T-cell (primary cell): ENCODE results near the gene C6orf120. TPM values are rescaled to one million over a fixed set of nuclear protein-coding genes. Genes with fewer than 3 reads are reported as not detected.

Source experiments
- ATAC-seq, 4 experiments: fragments of 200-7000 bp in 3 of 4; fragments of 150-1000 bp in 1 of 4; cut with Tn5 transposase; replicated peaks in 1 of 4; 1 replicate in 3 of 4; 2 replicates in 1 of 4; pipeline ENCODE4 v1.10.0; 2021; ENCODE audit warnings: moderate library complexity in 3 of 4, mild to moderate bottlenecking in 2 of 4, moderate number of reproducible peaks in 1 of 4
- CTCF ChIA-PET, 2 donors: fragments of 300-600 bp; sonication (Branson Sonifier 250); formaldehyde crosslinking; loops; one replicate each; lab custom pipeline; 2022; ENCODE audit warnings: antibody characterized with exemption in 2 of 2; lab: Charles Lee
- POLR2A ChIA-PET, 2 donors: fragments of 300-600 bp; sonication (Branson Sonifier 250); formaldehyde crosslinking; loops; one replicate each; lab custom pipeline; 2022; ENCODE audit warnings: antibody characterized with exemption in 2 of 2; lab: Charles Lee
- DNase-seq, 35 experiments: peaks; one replicate each; pipeline versions ENCODE4 v3.0.0 to v3.0.0-alpha.2; 2013 to 2023
- H3K27ac ChIP-seq: one replicate; pipeline ENCODE4 v1.5.1; 2013; ENCODE audit warnings: low read length
- H3K27me3 ChIP-seq, 2 experiments: replicated peaks in 1 of 2; 1 replicate in 1 of 2; 2 replicates in 1 of 2; pipeline versions ENCODE4 v1.6.1 to v1.7.0; 2013; ENCODE audit warnings: low read length in 1 of 2, mixed read lengths in 1 of 2; ENCODE audit not compliant: control insufficient read depth in 2 of 2, insufficient read depth in 2 of 2; ENCODE audit errors: extremely low read depth in 1 of 2
- H3K36me3 ChIP-seq, 2 donors: 1 replicate in 1 of 2; 2 replicates in 1 of 2; pipeline versions ENCODE4 v1.6.1 to v1.7.0; 2013; ENCODE audit warnings: low read length in 1 of 2; ENCODE audit not compliant: control insufficient read depth in 2 of 2, insufficient read depth in 1 of 2; ENCODE audit errors: extremely low read depth in 1 of 2
- H3K4me1 ChIP-seq, 2 experiments: 1 replicate in 1 of 2; 2 replicates in 1 of 2; pipeline versions ENCODE4 v1.6.1 to v1.7.0; 2013; ENCODE audit warnings: low read length in 2 of 2, mixed read lengths in 1 of 2; ENCODE audit not compliant: insufficient read depth in 2 of 2, control insufficient read depth in 1 of 2; ENCODE audit errors: extremely low read depth in 1 of 2
- H3K4me3 ChIP-seq, 2 donors: 1 replicate in 1 of 2; 2 replicates in 1 of 2; pipeline versions ENCODE4 v1.5.1 to v1.7.0; 2013; ENCODE audit warnings: mild to moderate bottlenecking in 2 of 2, low read length in 1 of 2, moderate library complexity in 1 of 2; ENCODE audit not compliant: control insufficient read depth in 1 of 2; ENCODE audit errors: extremely low read depth in 1 of 2
- H3K9me3 ChIP-seq: 2 replicates; pipeline ENCODE4 v1.7.0; 2013
- H3K27ac Mint-ChIP-seq, 2 donors: one replicate each; pipeline ENCODE4 v1.8.0; 2020 to 2021; ENCODE audit warnings: mild to moderate bottlenecking in 2 of 2, mixed read lengths in 2 of 2
- H3K27me3 Mint-ChIP-seq, 2 donors: one replicate each; pipeline ENCODE4 v1.8.0; 2021 to 2022; ENCODE audit warnings: mixed read lengths in 2 of 2
- H3K36me3 Mint-ChIP-seq: one replicate; pipeline ENCODE4 v1.8.0; 2021; ENCODE audit warnings: mixed read lengths
- H3K4me1 Mint-ChIP-seq, 3 donors: one replicate each; pipeline ENCODE4 v1.8.0; 2020 to 2022; ENCODE audit warnings: mixed read lengths in 3 of 3, mild to moderate bottlenecking in 1 of 3
- H3K4me3 Mint-ChIP-seq, 3 donors: one replicate each; pipeline ENCODE4 v1.8.0; 2020 to 2022; ENCODE audit warnings: mild to moderate bottlenecking in 3 of 3, mixed read lengths in 3 of 3, moderate library complexity in 3 of 3
- H3K9me3 Mint-ChIP-seq, 3 donors: one replicate each; pipeline ENCODE4 v1.8.0; 2020 to 2022; ENCODE audit warnings: mixed read lengths in 3 of 3
- WGBS: methylation state at CpG from one replicate; pipeline ENCODE4 v1.1.5; 2013; ENCODE audit warnings: missing lambda C conversion rate; ENCODE audit not compliant: insufficient coverage; 5-methylcytosine and 5-hydroxymethylcytosine counted together
- total RNA-seq, 35 experiments: library from RNA in 6 of 35; stranded (reverse) in 6 of 35; fragments of 120-200 nt in 1 of 35; gene quantifications; one replicate each; pipeline versions ENCODE4 v1.2.1 to v1.2.4 and lab custom pipeline; 2013 to 2026

C6orf120 gene
- total RNA-seq, 5 donors from 2014 or later (not counting 1 experiment from before 2014, with no cell fraction given): 17.6 to 30.7 (median 26.2) TPM

GRCh38 chr6:169714595-169714994 is 12.7 kb downstream of the C6orf120 start:
- H3K4me3 ChIP-seq: no peak overlapping the region
- H3K36me3 ChIP-seq: peaks cover 0 to 58% of the 10 kb centered on the region in 2 donors
- 96% methylated on average over 4 of the region's 9 CpGs for WGBS
- Mint-ChIP-seq H3K27ac (no peak overlapping the region), H3K9me3 (no peaks in the 10 kb centered on the region), H3K4me3 (no peak overlapping the region), H3K36me3 (peaks cover 48% of the 10 kb centered on the region), H3K27me3 (no peaks in the 10 kb centered on the region), H3K4me1 (peaks cover 23 to 30% (median 26%) of the 10 kb centered on the region in 3 donors)
- POLR2A ChIA-PET: interaction anchor here in 1 of 2 donors (1.0 kb wide), 1 partner anchor 10 kb away, joined by 4 read pairs; no protein-coding TSS in a partner anchor
- ATAC-seq (no peak), DNase-seq (no peak)
- no peaks in the 10 kb centered on the region for H3K27me3 ChIP-seq
- H3K9me3 ChIP-seq: no peaks in the 10 kb centered on the region
- peaks cover 0 to 3% of the 10 kb centered on the region in 2 experiments for H3K4me1 ChIP-seq
- no peak overlapping the region for H3K27ac ChIP-seq
- CTCF ChIA-PET: no interaction called here

- ATAC-seq (no peak), DNase-seq (no peak)
- ChIA-PET POLR2A (interaction anchor here (1.0 to 1.2 kb wide), 2 partner anchors 9 to 16 kb away, joined by 3 read pairs; no protein-coding TSS in a partner anchor), CTCF (interaction anchor here in 1 of 2 donors (1.2 kb wide), 1 partner anchor 9 kb away, joined by 6 read pairs; no protein-coding TSS in a partner anchor)
- H3K27ac ChIP-seq: no peak overlapping the region
- Mint-ChIP-seq H3K4me1 (peaks cover 47 to 58% (median 49%) of the 10 kb centered on the region in 3 donors), H3K27ac (peak overlapping the region; percentile 66 to 80), H3K9me3 (no peaks in the 10 kb centered on the region), H3K27me3 (no peaks in the 10 kb centered on the region), H3K4me3 (no peak overlapping the region), H3K36me3 (peaks cover 33% of the 10 kb centered on the region)
- no peak overlapping the region for H3K4me3 ChIP-seq
- H3K36me3 ChIP-seq: peaks cover 0 to 27% of the 10 kb centered on the region in 2 donors
- no peaks in the 10 kb centered on the region for H3K9me3 ChIP-seq
- no peaks in the 10 kb centered on the region for H3K27me3 ChIP-seq
- no CpG with 5 or more reads among the region's 4 CpGs for WGBS
- peaks cover 5 to 14% of the 10 kb centered on the region in 2 experiments for H3K4me1 ChIP-seq
Measured at GRCh38 chr6:169719117-169719516, 17.2 kb downstream of the C6orf120 start.

- CTCF ChIA-PET: interaction anchor here in 1 of 2 donors (0.7 to 1.2 kb wide), 2 partner anchors 10 to 14 kb away, joined by 5 to 6 read pairs; no protein-coding TSS in a partner anchor
- WGBS: 100% methylated on average over 3 of the region's 3 CpGs
- peak overlapping the region; percentile 26 for H3K27ac ChIP-seq
- no peaks in the 10 kb centered on the region for H3K27me3 ChIP-seq
- no peak for ATAC-seq
- peaks cover 0 to 16% of the 10 kb centered on the region in 2 donors for H3K36me3 ChIP-seq
- peaks cover 22% of the 10 kb centered on the region for H3K36me3 Mint-ChIP-seq
- H3K4me1 ChIP-seq: peaks cover 5 to 20% of the 10 kb centered on the region in 2 experiments
- no peak overlapping the region for H3K4me3 ChIP-seq
- H3K9me3 Mint-ChIP-seq: no peaks in the 10 kb centered on the region
- peak overlapping the region in 2 of 3 donors; percentile 3 to 11 for H3K4me3 Mint-ChIP-seq
- POLR2A ChIA-PET: no interaction called here
- peak overlapping the region; percentile 21 to 82 for H3K27ac Mint-ChIP-seq
- DNase-seq: no peak
- no peaks in the 10 kb centered on the region for H3K27me3 Mint-ChIP-seq
- H3K9me3 ChIP-seq: no peaks in the 10 kb centered on the region
- H3K4me1 Mint-ChIP-seq: peaks cover 47 to 58% (median 54%) of the 10 kb centered on the region in 3 donors
Measured at GRCh38 chr6:169720207-169720855, 18.4 kb downstream of the C6orf120 start.

- Mint-ChIP-seq H3K4me1 (peaks cover 51 to 58% (median 52%) of the 10 kb centered on the region in 3 donors), H3K9me3 (no peaks in the 10 kb centered on the region), H3K27ac (peak overlapping the region; percentile 95 to 96), H3K27me3 (no peaks in the 10 kb centered on the region), H3K36me3 (peaks cover 5% of the 10 kb centered on the region), H3K4me3 (peak overlapping the region; percentile 93 to 96 (median 93))
- ChIA-PET POLR2A (interaction anchor here (0.6 to 2.2 kb wide), 9 partner anchors 8 to 509 kb away, joined by 3 to 22 read pairs (median 4); partner anchors contain the start of genes C6orf120 (in 1 of the 2) and WDR27 (in 1 of the 2)), CTCF (interaction anchor here (0.7 to 1.7 kb wide), 9 partner anchors 8 to 509 kb away, joined by 3 to 5 read pairs (median 4); partner anchors contain the start of genes C6orf120 (in 1 of the 2) and WDR27 (in 1 of the 2))
- H3K4me1 ChIP-seq: peaks cover 5 to 21% of the 10 kb centered on the region in 2 experiments
- H3K36me3 ChIP-seq: peaks cover 0 to 2% of the 10 kb centered on the region in 2 donors
- H3K27me3 ChIP-seq: no peaks in the 10 kb centered on the region
- DNase-seq: peak; percentile 11 to 68 (median 43)
- ATAC-seq: peak; percentile 21 to 50 (median 32)
- H3K4me3 ChIP-seq: peak overlapping the region; percentile 83 to 94
- H3K9me3 ChIP-seq: no peaks in the 10 kb centered on the region
- peak overlapping the region; percentile 86 for H3K27ac ChIP-seq
- WGBS: 1% methylated on average over 19 of the region's 22 CpGs
Measured at GRCh38 chr6:169722362-169723199, 20.7 kb downstream of the C6orf120 start.

- Mint-ChIP-seq H3K4me3 (peak overlapping the region; percentile 93 to 96 (median 93)), H3K27me3 (no peaks in the 10 kb centered on the region), H3K27ac (peak overlapping the region; percentile 95 to 96), H3K36me3 (peaks cover 5% of the 10 kb centered on the region), H3K4me1 (peaks cover 46 to 50% (median 49%) of the 10 kb centered on the region in 3 donors), H3K9me3 (no peaks in the 10 kb centered on the region)
- peak overlapping the region; percentile 83 to 94 for H3K4me3 ChIP-seq
- ATAC-seq (peak; percentile 37 to 42 (median 40)), DNase-seq (peak; percentile 42 to 78 (median 62))
- H3K4me1 ChIP-seq: peaks cover 5 to 19% of the 10 kb centered on the region in 2 experiments
- under 1% methylated on average over 66 of the region's 70 CpGs for WGBS
- H3K9me3 ChIP-seq: no peaks in the 10 kb centered on the region
- H3K27me3 ChIP-seq: no peaks in the 10 kb centered on the region
- ChIA-PET POLR2A (interaction anchor here (0.5 to 2.2 kb wide), 5 partner anchors 18 to 510 kb away, joined by 3 to 22 read pairs (median 4); partner anchors contain the start of genes C6orf120 (in 1 of the 2) and WDR27 (in 1 of the 2)), CTCF (interaction anchor here in 1 of 2 donors (0.7 to 1.4 kb wide), 2 partner anchors 7 to 21 kb away, joined by 3 to 4 read pairs; partner anchors contain the start of genes C6orf120 and WDR27)
- peak overlapping the region; percentile 86 for H3K27ac ChIP-seq
- no peaks in the 10 kb centered on the region for H3K36me3 ChIP-seq
Measured at GRCh38 chr6:169723200-169723909, 21.4 kb downstream of the C6orf120 start.
